K562 (cell line): Measurements from ENCODE around the gene CTNNA3. TPM values are rescaled to one million over a fixed set of nuclear protein-coding genes. Genes with fewer than 3 reads are reported as not detected.

Source experiments
- DIDO1 ChIP-seq: fragments of 450-650 bp; IDR thresholded peaks from 2 replicates; pipeline ENCODE4 v1.6.1; 2016; ENCODE audit warnings: low read depth, missing biosample characterization, missing genetic modification characterization
- TAF7 ChIP-seq: fragments of 450-650 bp; IDR thresholded peaks from 2 replicates; pipeline ENCODE4 v1.6.1; 2016; ENCODE audit warnings: missing genetic modification characterization, missing compliant biosample characterization
- ZNF174 ChIP-seq: fragments of 250-450 bp; sonication (Bioruptor Pico); IDR thresholded peaks from 2 replicates; pipeline ENCODE4 v1.4.0; 2020; ENCODE audit warnings: mild to moderate bottlenecking
- polyA plus RNA-seq, 8 experiments: library from polyadenylated mRNA; depleted of rRNA in 4 of 8; stranded (reverse) in 5 of 8; unstranded in 3 of 8; fragments of >200 nt; fragmentation: Nextera tagmentation in 2 of 8; fragmentation: Illumina TruSeq in 1 of 8; extraction: Ambion mirVana in 2 of 8; extraction: Trizol in 1 of 8; gene quantifications; 2 replicates each; pipeline versions ENCODE4 v1.2.1 to v1.2.3, GENCODE V29; 2011 to 2014; ENCODE audit warnings: inconsistent platforms in 1 of 8, missing spikeins in 1 of 8
- total RNA-seq, 7 experiments: library from RNA; depleted of rRNA in 6 of 7; stranded (reverse); fragments of >200 nt in 6 of 7; fragmentation: Illumina TruSeq in 2 of 7; extraction: Trizol in 2 of 7; gene quantifications; 2 replicates each; pipeline versions ENCODE4 v1.2.1 to v1.2.3, GENCODE V29; 2011 to 2021; ENCODE audit warnings: low replicate concordance in 1 of 7
- TF ChIP-seq, protein P1 (sequence below): sonication (generic); formaldehyde crosslinking; IDR thresholded peaks from 2 replicates; pipeline ENCODE4 v1.8.0; 2023; ENCODE audit warnings: mild to moderate bottlenecking, missing genetic modification reagents
- TF ChIP-seq, protein P2 (sequence below): sonication (generic); formaldehyde crosslinking; IDR thresholded peaks from 2 replicates; pipeline ENCODE4 v1.8.0; 2022; ENCODE audit warnings: missing genetic modification reagents, mild to moderate bottlenecking, borderline replicate concordance
- TF ChIP-seq, protein P3 (sequence below), 2 experiments: fragments of 450-650 bp; formaldehyde crosslinking in 1 of 2; IDR thresholded peaks; 2 replicates each; pipeline versions ENCODE4 v1.4.0 to v1.6.1; 2014 to 2020; ENCODE audit warnings: mild to moderate bottlenecking in 2 of 2, borderline replicate concordance in 1 of 2, low read depth in 1 of 2

The CTNNA3 gene
- total and polyA plus RNA-seq, 9 of the 15 experiments (the other 6 are each of a cell fraction or from before 2014, with no cell fraction given), result 0.04 TPM; not detected in 8

DNA sequence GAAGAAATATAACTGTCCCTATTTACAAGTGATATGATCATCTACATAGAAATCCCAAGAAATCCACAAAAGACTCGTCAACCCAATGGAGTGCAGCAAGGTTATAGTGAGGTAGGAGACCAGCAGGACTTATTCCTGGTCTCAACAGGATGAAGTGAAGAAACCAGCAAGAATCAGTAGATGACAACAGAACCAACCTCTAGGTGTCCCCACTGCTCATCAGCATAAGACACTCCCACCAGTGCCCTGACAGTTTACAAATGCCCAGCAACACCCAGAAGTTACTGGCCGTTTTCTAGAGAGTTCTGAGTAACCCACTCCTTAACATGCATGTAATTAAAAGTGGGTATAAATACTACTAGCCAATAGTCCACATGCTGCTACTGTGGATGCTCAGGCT, 1240.7 kb downstream of the CTNNA3 start (continued):
- TF ChIP-seq, protein P1, sequence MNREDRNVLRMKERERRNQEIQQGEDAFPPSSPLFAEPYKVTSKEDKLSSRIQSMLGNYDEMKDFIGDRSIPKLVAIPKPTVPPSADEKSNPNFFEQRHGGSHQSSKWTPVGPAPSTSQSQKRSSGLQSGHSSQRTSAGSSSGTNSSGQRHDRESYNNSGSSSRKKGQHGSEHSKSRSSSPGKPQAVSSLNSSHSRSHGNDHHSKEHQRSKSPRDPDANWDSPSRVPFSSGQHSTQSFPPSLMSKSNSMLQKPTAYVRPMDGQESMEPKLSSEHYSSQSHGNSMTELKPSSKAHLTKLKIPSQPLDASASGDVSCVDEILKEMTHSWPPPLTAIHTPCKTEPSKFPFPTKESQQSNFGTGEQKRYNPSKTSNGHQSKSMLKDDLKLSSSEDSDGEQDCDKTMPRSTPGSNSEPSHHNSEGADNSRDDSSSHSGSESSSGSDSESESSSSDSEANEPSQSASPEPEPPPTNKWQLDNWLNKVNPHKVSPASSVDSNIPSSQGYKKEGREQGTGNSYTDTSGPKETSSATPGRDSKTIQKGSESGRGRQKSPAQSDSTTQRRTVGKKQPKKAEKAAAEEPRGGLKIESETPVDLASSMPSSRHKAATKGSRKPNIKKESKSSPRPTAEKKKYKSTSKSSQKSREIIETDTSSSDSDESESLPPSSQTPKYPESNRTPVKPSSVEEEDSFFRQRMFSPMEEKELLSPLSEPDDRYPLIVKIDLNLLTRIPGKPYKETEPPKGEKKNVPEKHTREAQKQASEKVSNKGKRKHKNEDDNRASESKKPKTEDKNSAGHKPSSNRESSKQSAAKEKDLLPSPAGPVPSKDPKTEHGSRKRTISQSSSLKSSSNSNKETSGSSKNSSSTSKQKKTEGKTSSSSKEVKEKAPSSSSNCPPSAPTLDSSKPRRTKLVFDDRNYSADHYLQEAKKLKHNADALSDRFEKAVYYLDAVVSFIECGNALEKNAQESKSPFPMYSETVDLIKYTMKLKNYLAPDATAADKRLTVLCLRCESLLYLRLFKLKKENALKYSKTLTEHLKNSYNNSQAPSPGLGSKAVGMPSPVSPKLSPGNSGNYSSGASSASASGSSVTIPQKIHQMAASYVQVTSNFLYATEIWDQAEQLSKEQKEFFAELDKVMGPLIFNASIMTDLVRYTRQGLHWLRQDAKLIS (CRISPR knock-in tag), result no peak
- TF ChIP-seq, protein P2, sequence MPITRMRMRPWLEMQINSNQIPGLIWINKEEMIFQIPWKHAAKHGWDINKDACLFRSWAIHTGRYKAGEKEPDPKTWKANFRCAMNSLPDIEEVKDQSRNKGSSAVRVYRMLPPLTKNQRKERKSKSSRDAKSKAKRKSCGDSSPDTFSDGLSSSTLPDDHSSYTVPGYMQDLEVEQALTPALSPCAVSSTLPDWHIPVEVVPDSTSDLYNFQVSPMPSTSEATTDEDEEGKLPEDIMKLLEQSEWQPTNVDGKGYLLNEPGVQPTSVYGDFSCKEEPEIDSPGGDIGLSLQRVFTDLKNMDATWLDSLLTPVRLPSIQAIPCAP (CRISPR knock-in tag), result no peak
- no peak for TF ChIP-seq DIDO1 (tag)
- no peak for TF ChIP-seq ZNF174 (CRISPR knock-in tag)
- TF ChIP-seq, protein P3, sequence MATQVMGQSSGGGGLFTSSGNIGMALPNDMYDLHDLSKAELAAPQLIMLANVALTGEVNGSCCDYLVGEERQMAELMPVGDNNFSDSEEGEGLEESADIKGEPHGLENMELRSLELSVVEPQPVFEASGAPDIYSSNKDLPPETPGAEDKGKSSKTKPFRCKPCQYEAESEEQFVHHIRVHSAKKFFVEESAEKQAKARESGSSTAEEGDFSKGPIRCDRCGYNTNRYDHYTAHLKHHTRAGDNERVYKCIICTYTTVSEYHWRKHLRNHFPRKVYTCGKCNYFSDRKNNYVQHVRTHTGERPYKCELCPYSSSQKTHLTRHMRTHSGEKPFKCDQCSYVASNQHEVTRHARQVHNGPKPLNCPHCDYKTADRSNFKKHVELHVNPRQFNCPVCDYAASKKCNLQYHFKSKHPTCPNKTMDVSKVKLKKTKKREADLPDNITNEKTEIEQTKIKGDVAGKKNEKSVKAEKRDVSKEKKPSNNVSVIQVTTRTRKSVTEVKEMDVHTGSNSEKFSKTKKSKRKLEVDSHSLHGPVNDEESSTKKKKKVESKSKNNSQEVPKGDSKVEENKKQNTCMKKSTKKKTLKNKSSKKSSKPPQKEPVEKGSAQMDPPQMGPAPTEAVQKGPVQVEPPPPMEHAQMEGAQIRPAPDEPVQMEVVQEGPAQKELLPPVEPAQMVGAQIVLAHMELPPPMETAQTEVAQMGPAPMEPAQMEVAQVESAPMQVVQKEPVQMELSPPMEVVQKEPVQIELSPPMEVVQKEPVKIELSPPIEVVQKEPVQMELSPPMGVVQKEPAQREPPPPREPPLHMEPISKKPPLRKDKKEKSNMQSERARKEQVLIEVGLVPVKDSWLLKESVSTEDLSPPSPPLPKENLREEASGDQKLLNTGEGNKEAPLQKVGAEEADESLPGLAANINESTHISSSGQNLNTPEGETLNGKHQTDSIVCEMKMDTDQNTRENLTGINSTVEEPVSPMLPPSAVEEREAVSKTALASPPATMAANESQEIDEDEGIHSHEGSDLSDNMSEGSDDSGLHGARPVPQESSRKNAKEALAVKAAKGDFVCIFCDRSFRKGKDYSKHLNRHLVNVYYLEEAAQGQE (IDR thresholded peaks at IDR 0.05; ENCODE audit: borderline replicate concordance), result no peak
- TF ChIP-seq, protein P3 (CRISPR knock-in tag; IDR thresholded peaks at IDR 0.05; ENCODE audit: low read depth), result no peak
- no peak for TF ChIP-seq TAF7 (tag)
